HG03565 (cell line): ENCODE results near the gene PLAAT4.

Source experiments
- ATAC-seq: cut with Tn5 transposase; IDR thresholded peaks from one replicate; pipeline ENCODE4 v1.9.1; 2021; ENCODE audit warnings: mild to moderate bottlenecking, moderate library complexity; ENCODE audit not compliant: unreplicated experiment

PLAAT4 gene, protein sequence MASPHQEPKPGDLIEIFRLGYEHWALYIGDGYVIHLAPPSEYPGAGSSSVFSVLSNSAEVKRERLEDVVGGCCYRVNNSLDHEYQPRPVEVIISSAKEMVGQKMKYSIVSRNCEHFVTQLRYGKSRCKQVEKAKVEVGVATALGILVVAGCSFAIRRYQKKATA

DNA sequence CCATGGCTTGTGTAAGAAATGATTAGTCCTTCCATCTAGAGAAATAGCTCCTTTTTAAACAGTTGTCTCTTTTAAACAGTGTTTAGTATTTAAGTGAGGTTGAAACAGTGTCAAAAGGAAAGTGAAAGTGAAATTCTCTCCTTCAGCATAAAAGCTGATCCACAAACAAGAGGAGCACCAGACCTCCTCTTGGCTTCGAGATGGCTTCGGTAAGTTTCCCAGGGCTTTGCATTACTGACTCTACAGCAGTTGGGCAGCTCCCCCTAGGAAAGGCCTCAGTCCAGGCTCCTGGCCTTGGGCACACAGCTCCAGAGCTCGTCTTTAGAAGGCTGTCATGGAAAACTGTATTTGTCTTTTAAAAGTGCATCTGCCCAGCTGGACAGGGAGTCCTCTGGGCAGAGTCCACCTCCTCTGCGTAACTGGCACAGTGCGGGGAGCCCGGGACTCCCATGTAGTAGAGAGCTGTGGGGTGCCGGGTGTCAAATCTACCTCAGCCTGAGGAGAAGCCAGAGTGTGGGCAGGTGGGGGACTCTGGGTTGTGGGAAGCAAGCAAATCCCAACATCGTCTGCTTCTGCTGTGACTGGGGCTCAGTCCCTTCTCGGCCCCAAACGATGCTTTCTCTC, at the start of gene PLAAT4:
Gene PLAAT4 (plus strand): TSS at position 140 of the 624 bp plus-strand sequence. CDS start 61 bp downstream, at position 201.
- no peak for ATAC-seq

DNA sequence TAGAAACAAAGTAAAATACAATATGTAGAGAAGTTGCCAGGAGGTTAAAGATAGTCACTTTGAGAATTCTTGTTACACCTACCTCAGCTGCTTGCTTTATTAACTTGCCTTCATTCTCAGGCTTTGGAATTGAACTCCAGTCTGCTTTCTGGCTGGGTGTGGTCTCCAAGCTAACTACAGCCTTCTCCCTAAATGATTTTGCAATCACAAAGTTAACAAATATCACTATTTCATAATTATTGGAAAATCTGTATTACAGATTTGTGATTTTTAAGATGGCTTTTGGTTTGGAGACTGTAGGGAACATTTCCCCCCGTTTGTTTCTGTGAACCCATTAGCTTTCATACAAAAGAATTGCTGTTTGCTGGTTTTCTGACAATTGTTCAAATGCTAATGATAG, 47.8 kb upstream of the PLAAT4 start:
- ATAC-seq = no peak

DNA sequence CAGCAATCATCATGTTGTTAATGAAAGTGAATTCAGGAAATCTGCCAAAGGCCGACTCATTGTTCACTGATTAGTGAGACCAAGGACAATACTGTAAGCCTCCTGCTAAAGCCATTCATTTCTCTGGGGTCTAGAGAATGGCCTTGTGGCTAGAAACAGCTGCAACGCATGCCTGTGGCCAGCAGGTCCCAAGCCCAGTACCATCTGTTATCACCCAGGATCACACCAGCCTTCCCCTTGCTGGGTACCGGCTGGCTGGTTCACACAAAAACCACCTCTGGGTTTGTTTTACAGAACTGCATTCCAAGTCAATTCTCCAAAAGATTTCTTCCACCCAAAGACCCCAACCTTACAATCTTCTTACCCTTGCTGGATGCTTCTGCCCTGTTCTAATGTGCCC, 46.7 kb upstream of the PLAAT4 start:
- no peak for ATAC-seq

DNA sequence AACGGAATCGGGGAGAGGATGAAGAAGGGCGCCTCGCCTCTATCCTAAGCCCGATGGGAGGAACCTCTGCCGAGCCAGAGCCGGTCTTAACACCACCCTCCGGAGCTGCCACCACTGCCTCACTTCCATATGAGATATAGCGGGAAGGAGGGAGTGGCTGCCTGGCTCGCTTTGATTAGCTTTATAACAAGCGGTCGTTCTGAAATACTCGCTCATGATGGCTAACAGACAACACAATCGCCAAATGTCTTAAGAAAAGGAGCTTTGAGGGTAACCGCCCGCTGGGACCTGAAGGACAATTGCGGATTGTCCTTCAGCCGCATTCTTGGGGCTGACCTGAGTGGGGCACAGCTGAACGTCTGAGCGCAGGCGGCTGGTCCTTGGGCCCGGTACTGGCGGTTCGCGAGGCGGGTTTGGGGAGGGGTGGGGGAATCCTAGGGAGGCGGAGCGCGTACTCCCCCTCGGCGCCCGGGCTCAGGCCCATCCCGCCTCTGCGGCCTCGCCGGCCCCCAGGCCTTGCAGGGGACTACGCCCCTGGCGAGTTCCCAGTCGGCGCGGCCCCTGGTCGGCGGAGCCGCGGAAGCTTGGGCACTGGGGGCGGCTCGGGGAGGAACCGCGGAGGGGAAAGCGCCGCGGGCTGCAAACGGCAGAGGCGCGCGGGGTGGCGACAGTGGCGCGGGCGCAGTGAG, 45.9 kb upstream of the PLAAT4 start, which contains the start of gene PLAAT5:
Gene PLAAT5 (minus strand): TSS at position 617 of the 689 bp plus-strand sequence. CDS start 133 bp downstream, at position 484.
- no peak for ATAC-seq

DNA sequence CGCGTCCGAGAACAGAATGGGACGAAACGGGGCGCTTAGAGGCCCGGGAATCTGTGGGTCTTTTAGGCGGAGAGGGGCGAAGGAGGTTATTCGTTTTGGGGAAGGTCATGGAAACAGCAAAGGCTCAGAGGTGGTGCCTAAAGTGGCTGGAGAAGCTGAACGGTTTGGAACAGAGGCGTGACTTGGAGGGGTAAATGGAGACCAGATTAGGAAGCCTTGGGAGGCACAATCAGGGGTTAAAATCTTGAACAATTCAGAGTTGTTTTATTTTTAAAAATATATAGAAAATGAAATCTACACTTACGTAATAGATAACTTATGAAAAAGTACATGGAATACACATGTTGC, 45.4 kb upstream of the PLAAT4 start:
- no peak for ATAC-seq

DNA sequence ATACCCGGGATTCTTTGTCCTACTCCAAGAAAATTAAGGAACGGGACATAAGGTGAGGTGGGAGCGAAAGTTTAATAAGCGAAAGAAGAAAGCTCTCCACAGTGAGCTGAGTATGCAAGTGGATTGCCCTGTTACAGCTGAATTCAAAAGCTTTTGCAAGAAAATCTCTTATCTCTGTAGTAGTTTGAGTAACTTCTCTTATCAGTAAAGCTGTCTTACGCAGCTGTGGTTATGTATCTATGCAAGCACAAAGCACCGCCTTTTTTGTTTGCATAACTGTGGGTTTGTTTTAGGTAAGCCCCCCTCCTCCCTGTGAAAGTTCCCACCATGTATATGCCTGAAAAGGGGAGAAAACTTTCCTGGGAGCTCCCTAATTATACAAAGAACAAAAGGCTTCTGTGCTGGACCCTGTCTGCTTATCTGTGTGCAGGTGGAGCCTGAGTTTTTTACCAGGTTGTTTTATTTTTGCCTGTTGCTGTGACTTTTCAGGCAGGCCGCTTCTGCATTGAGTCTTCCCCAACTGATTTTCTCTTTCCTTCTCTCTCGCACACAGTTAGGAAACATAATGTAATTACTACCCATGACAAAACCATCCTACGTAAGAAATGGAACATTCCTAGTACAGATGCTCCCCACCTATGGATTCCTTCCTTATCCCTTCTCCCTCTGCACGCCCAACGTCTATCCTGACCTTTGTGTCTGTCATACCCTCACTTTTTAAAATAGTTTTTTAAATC, 44.8 kb upstream of the PLAAT4 start:
- no peak for ATAC-seq

DNA sequence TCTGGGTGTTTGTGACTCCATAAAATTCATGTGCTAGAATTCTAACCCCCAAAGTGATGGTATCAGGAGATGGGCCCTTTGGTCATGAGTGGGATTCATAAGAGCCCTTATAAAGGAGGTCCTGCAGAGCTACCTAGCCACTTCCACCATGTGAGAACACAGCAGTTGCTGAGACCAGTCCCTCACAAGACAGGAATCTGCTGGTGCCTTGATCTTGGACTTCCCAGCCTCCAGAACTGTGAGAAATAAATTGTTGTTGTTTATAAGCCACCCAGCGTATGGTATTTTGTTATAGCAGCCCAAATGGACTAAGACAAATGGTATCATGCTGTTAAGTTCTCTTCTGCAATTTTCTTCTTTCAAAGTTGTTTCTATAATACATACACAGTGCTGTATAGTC, 44.2 kb upstream of the PLAAT4 start:
- ATAC-seq = no peak

DNA sequence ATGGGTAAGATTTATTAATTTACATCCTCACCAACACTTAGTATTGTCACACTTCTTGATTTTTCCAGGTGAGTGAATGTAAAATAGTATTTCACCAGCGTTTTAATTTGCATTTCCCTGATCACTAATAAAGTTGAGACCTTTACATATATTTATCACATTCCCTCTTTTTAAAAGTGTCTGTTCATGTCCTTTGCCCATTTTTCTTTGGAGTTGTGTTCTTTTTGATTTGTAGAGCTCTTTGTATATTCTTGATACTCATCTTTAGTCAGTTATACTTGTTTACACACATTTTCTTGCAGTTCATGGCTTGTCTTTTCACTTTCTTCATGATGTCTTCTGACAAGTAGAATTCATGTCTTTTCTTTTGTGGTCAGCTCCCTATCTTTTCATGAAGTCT, 43.5 kb upstream of the PLAAT4 start:
- no peak for ATAC-seq

DNA sequence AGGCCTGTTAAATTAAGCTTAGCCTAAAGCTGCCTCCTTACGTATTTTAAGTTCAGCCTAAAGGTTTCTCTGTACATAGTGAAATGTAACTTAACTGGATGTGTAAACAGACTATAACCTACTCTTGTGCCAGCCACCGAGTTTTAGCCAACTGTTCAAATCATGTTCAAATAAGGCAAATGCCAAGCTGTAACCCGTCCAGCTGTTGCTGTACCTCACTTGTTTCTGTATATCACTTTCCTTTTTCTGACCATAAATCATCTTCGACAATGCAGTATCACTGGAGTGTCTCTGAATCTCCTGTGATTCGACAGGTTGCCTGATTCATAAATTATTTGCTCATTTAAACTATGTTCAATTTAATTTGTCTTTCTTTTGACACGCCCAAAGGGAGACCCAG, 41.6 kb upstream of the PLAAT4 start:
- ATAC-seq = no peak

DNA sequence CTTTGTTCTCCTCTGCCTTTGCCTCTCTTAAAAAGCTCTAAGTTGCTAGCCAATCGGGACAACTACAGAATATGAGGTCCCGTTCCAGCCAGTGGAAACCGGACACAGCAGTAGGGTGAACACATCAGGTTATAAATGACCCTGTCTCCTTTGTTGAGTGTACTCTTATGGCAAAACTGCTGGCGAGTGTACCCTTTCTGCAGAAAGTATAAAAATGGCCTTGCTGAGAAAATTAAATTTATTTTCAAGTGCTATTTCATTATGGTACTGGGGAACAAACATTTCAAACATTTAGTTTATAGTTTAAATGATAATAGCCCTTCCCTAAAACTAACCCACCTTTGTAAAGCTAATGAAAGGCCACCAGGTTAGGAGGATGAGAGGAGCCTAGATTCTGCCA, 36.7 kb upstream of the PLAAT4 start:
- ATAC-seq = no peak

DNA sequence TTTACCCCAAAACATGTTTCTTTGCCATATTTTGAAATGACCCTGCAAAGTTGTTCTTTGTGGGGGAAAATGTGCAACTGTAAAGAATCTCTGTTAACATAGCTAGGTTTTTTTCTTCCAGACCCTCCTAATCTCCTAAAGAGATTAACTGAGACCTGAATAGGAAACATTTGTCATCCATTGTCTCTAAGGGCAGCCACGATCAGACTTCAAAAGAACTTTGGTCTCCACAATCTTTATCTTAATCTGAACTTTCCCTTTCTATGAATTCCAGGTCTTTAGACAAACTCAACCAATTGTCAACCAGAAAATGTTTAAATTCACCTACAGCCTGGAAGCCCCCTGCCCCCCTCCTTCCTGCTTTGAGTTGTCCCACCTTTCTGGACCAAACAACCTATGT, 35.4 kb upstream of the PLAAT4 start:
- ATAC-seq = no peak

DNA sequence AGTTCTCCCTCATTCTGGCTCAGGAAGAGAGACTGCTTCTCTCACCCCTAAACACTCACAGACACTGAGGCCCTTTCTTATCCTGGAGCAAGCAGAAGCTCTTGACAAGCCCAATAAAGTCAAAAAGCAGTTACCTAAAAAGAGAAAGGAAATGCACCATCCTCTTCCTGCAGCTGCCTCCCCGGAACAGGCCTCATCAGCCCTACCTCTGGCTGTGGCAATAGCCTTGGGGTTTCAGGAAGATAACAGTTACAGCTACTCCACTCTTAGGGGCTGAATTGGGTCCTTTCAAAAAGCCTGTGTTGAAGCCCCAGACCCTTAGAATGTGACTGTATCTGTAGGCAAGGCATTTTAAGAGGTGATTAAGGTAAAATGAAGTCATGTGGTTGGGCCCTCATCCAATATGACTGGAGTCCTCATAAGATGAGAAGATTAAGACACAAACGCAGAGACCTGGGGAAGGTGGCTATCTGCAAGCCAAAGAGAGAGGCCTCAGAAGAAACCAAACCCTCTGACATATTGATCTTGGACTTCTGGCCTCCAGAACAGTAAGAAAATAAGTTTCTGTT, 34.3 kb upstream of the PLAAT4 start:
- no peak for ATAC-seq

DNA sequence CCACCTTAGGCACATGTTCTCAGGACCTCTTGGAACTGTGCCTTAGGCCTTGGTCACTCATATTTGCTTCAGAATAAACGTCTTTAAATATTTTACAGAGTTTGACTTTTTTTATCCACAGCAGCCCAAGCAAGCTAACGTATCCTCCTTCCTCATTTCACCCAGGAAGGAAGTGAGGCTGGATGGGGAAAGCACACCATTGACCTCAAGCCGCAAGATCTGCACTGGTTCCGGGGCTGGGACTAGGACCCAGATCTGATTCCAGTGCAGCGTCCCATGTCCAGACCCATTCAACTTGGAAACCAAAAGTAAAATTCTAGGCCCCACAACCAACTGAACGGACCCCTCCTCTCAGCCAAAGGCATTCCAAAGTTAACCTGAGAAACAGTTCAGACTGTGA, 33.1 kb upstream of the PLAAT4 start:
- no peak for ATAC-seq

DNA sequence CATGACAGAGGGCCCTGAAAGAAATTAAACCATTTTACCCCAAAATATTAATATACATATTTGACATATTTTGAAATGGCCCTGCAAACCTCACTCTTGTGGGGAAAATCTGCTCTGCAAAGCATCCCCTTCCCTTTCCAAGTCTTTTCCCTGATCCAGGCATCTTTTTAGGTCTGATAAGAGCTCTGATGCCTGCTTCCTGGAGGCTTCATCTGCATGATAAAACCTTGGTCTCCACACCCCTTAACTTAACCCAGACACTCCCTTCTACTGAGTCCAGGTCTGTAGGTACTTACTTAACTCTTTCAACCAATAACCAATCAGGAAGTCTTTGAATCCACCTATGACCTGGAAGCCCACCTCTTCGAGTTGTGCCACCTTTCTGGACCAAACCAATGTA, 32.6 kb upstream of the PLAAT4 start:
- ATAC-seq = no peak

DNA sequence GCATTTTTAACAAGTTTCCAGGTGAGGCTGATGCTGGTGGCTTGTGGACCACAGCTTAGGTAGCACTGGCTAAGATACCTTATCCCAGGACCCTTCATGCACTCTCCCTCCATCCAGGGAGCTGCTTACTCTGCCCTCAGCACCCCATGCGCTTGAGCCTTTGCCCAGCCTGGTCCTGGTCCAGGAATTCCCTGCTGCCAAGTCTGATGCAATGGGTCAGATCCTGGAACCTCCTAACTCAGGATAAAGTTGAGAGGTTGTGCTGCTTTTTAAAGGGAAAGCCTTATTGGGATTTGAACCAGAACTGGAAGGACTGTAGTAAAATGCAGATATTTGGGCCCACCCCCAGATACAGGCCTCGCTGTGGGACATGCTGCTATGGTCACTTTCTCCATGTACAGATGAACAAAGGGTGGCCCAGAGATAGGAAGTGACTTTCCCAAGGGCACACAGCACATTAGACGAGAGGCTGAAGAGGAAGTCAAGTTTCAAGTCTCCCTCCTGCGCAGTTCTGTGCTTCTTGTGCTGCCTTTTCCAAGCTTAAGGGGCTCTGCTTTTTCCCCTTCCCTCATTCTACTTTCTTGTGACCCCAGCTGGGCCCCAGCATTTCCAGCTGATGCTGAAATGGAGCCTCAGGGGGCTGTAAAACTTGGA, 31.5 kb upstream of the PLAAT4 start:
- ATAC-seq = no peak

DNA sequence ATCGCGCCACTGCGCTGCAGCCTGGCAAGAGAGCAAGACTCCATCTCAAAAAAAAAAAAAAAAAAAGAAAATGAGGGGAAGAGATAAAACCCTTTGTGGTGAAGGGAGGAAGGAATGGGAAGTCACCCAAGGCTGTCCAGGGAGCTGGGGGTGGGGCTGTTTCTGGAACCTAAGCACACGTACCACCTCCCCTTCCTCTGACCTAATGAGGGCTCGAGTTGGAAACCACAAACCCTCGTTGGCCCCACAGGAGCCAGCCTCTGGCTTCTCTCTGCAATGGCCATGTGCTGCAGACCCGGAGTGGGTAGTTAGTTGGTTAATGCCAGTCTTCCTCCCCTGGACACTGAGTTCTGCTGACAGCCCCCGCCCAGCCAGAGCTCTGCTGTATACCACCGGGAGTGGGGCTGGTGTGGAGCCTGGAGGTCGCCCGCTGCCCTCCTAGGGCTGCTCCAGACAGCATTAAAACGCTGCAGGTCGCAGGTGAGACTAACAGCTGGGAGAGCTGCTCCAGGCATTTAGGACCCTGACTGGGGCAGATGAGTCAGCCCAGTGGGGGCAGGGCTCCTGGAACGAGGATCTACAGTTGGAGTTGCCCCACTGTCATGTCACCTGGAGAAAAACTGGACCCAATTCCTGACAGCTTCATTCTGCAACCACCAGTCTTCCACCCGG, 30.6 kb upstream of the PLAAT4 start, which contains the start of gene LGALS12:
Gene LGALS12 (plus strand): TSS at position 228 of the 672 bp plus-strand sequence. CDS start 375 bp downstream, at position 603.
- no peak for ATAC-seq

DNA sequence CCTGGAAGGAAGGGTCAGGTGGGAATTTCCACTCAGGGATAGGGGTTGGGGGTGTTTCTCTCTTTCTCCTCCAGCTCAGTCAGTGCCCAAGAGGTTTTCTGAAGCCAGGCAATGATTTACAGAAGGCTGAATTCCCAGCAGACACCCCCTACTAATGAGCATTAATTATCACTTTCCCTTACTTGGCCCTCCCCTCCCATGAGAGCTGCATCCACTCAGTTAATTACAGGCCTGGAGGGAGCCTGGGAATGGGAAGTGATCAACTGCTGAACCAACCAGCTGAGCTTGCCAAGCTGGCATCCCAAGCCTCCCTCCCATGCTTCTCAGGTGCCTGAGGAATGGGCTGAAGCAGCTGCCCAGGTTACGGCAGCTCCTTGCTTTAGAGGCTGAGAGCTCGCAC, 29.7 kb upstream of the PLAAT4 start:
- ATAC-seq = no peak

DNA sequence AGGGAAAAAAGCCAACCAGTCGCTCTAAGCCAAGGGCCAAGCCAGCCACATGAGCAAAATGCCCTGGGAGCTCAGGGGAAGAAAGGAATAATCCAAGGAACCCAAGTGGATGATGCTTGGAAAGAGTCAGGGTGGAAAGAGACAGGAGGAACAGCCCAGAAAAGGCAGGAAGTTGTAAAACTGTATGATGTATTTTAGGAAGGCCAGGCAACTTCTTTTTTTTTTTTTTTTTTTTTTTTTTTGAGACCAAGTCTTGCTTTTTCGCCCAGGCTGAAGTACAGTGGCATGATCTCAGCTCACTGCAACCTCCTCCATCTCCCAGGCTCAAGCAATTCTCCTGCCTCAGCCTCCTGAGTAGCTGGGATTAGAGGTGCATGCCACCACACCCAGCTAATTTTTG, 29.1 kb upstream of the PLAAT4 start:
- no peak for ATAC-seq

DNA sequence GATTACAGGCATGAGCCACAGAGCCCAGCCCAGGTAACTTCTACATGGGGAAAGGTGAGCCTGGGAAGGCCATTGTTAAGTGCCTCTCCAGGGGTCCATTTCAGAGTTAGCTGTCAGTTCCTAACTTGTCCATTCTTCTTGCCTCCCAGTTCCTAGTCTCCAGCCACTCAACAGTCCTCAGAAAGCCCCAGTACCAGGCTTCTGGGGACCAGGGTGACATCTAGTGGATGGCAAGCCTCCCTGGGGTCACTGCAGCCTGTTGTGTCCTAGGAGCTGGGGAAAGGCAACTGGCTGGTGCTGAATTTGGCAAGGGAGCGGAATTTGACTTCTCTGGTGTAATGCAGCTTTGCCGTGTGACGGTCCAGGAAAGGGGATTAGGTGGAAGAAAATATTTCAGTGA, 28.6 kb upstream of the PLAAT4 start:
- ATAC-seq = no peak

DNA sequence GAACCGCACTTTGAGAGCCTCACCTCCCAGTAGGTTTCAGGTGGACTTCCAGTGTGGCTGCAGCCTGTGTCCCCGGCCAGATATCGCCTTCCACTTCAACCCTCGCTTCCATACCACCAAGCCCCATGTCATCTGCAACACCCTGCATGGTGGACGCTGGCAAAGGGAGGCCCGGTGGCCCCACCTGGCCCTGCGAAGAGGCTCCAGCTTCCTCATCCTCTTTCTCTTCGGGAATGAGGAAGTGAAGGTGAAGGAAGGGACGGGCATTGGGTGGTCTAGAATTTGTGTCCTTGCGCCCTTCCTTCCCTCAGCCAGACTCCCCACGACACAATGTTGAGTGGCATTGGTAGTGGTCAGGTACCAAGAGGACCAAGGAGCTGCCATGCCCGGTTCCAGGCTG, 27.9 kb upstream of the PLAAT4 start:
- no peak for ATAC-seq
